ENCODE measurements around the gene PPFIA3. TPM values are rescaled to one million over a fixed set of nuclear protein-coding genes. Genes with fewer than 3 reads are reported as not detected.

The PPFIA3 gene
- total RNA-seq, 1 experiment from 2014 or later, result 28.1 TPM

DNA sequence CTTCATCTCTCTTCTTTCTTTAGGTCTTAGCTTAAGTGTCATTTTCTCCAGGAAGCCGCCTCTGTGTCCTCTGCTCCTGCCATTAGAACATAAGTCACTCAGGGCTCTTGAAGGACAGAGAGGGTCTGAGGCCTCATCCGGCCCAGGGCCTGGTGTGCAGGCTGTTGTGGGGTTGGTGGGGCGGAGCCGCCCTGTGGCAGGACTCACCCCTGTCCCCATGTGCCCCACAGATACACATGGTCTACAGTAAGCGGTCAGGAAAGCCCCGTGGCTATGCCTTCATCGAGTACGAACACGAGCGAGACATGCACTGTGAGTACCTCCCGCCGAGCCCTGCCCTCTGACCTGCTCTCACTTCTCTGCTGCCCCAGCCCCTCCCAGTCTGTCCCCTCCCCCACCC is 18.2 kb upstream of the PPFIA3 start:
- TF ChIP-seq EGR1 (IDR thresholded peaks at IDR 0.05; ENCODE audit: low read depth) (no peak), SRF (IDR thresholded peaks at IDR 0.05; ENCODE audit: low read depth) (no peak), ZFX (IDR thresholded peaks at IDR 0.05) (no peak), RAD21 (IDR thresholded peaks at IDR 0.05; ENCODE audit: low read depth) (no peak), TCF7L2 (IDR thresholded peaks at IDR 0.05; ENCODE audit: borderline replicate concordance, extremely low read depth, insufficient read depth, insufficient read length) (no peak)
- TF ChIP-seq, protein P1, sequence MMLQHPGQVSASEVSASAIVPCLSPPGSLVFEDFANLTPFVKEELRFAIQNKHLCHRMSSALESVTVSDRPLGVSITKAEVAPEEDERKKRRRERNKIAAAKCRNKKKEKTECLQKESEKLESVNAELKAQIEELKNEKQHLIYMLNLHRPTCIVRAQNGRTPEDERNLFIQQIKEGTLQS (IDR thresholded peaks at IDR 0.05), result no peak
- TF ChIP-seq, protein P2, sequence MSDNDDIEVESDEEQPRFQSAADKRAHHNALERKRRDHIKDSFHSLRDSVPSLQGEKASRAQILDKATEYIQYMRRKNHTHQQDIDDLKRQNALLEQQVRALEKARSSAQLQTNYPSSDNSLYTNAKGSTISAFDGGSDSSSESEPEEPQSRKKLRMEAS (IDR thresholded peaks at IDR 0.05), result no peak
- BruUV-seq (replicated peaks), result no TSS peak
- Histone ChIP-seq H3K27me3 (ENCODE audit: insufficient read depth, low read length) (no peaks in the 10 kb centered on the region), H3K9ac (ENCODE audit: low read length) (no peak overlapping the region), H3K36me3 (ENCODE audit: control insufficient read depth in 1 of 2, insufficient read depth in 2 of 2, low read length in 2 of 2) (peaks cover 59 to 76% of the 10 kb centered on the region in 2 experiments), H4K20me1 (ENCODE audit: insufficient read depth) (peaks cover 19% of the 10 kb centered on the region; the same call in 1 of the 2 replicates), H3K9me2 (ENCODE audit: insufficient read depth) (no peaks in the 10 kb centered on the region), H3K79me2 (ENCODE audit: insufficient read depth, low read length) (peaks cover 80% of the 10 kb centered on the region), H3K4me3 (replicated peaks in 1 of 2; ENCODE audit: low read depth in 1 of 2, low read length in 2 of 2) (no peak overlapping the region), H3K4me2 (ENCODE audit: low read length) (no peak overlapping the region), H3K27ac (ENCODE audit: low read depth, low read length) (no peak overlapping the region), H2AFZ (ENCODE audit: low read depth, low read length, poor library complexity, severe bottlenecking) (no peak overlapping the region), H3K9me3 (ENCODE audit: control insufficient read depth in 1 of 2, insufficient read depth in 1 of 2, low read depth in 1 of 2, low read length in 2 of 2) (no peaks in the 10 kb centered on the region), H3K4me1 (ENCODE audit: control insufficient read depth in 1 of 2, insufficient read depth in 2 of 2, low read length in 2 of 2) (peaks cover 0 to 3% of the 10 kb centered on the region in 2 experiments; a peak in 2 of 4 replicates)
- intact Hi-C loops (cut with micrococcal nuclease), result no loop called here
- POLR2A ChIA-PET, result no interaction called here
- no peak for DNase-seq (ENCODE audit: low read depth, low spot score)
- ATAC-seq, result no peak
- RAD21 ChIA-PET (ENCODE audit: low non-redundant PET in 1 of 2, low total read pairs in 2 of 2, uncharacterized antibody in 2 of 2, unreplicated experiment in 2 of 2), result no interaction called here
- CTCF ChIA-PET, result no interaction called here

DNA sequence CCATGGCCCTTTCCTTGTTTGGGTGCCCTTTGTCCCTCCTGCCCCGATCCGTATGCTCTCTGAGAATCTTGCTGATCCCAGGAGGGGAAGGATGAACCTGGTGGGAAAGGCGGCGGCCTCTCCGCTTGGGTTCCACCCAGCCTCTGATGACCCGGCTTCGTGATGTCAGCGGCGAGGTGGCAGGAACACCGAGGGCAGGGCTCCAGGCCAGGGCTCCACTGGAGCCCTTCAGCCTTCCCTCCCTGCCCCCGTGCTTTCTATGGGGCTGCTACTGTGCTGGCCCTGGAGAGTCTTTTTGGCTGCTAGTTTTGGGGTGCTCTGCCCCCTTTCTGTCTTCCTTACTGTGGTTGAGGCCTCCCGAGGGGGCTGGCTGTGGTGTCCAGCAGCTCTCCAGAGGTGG is 17.0 kb upstream of the PPFIA3 start:
- Histone ChIP-seq H3K36me3 (ENCODE audit: control insufficient read depth in 1 of 2, insufficient read depth in 2 of 2, low read length in 2 of 2) (peaks cover 64 to 80% of the 10 kb centered on the region in 2 experiments), H3K4me1 (ENCODE audit: control insufficient read depth in 1 of 2, insufficient read depth in 2 of 2, low read length in 2 of 2) (peaks cover 0 to 3% of the 10 kb centered on the region in 2 experiments; a peak in 2 of 4 replicates), H4K20me1 (ENCODE audit: insufficient read depth) (peaks cover 15% of the 10 kb centered on the region; the same call in 1 of the 2 replicates), H3K9ac (ENCODE audit: low read length) (no peak overlapping the region), H3K4me2 (ENCODE audit: low read length) (no peak overlapping the region), H2AFZ (ENCODE audit: low read depth, low read length, poor library complexity, severe bottlenecking) (no peak overlapping the region), H3K4me3 (replicated peaks in 1 of 2; ENCODE audit: low read depth in 1 of 2, low read length in 2 of 2) (no peak overlapping the region), H3K9me2 (ENCODE audit: insufficient read depth) (no peaks in the 10 kb centered on the region), H3K27me3 (ENCODE audit: insufficient read depth, low read length) (no peaks in the 10 kb centered on the region), H3K9me3 (ENCODE audit: control insufficient read depth in 1 of 2, insufficient read depth in 1 of 2, low read depth in 1 of 2, low read length in 2 of 2) (no peaks in the 10 kb centered on the region), H3K79me2 (ENCODE audit: insufficient read depth, low read length) (peaks cover 75% of the 10 kb centered on the region), H3K27ac (ENCODE audit: low read depth, low read length) (no peak overlapping the region; the same call in 1 of the 2 replicates)
- no TSS peak for BruUV-seq (replicated peaks)
- DNase-seq (ENCODE audit: low read depth, low spot score) (no peak), ATAC-seq (no peak)
- no peak for TF ChIP-seq EGR1 (IDR thresholded peaks at IDR 0.05; ENCODE audit: low read depth)
- TF ChIP-seq, protein P3, sequence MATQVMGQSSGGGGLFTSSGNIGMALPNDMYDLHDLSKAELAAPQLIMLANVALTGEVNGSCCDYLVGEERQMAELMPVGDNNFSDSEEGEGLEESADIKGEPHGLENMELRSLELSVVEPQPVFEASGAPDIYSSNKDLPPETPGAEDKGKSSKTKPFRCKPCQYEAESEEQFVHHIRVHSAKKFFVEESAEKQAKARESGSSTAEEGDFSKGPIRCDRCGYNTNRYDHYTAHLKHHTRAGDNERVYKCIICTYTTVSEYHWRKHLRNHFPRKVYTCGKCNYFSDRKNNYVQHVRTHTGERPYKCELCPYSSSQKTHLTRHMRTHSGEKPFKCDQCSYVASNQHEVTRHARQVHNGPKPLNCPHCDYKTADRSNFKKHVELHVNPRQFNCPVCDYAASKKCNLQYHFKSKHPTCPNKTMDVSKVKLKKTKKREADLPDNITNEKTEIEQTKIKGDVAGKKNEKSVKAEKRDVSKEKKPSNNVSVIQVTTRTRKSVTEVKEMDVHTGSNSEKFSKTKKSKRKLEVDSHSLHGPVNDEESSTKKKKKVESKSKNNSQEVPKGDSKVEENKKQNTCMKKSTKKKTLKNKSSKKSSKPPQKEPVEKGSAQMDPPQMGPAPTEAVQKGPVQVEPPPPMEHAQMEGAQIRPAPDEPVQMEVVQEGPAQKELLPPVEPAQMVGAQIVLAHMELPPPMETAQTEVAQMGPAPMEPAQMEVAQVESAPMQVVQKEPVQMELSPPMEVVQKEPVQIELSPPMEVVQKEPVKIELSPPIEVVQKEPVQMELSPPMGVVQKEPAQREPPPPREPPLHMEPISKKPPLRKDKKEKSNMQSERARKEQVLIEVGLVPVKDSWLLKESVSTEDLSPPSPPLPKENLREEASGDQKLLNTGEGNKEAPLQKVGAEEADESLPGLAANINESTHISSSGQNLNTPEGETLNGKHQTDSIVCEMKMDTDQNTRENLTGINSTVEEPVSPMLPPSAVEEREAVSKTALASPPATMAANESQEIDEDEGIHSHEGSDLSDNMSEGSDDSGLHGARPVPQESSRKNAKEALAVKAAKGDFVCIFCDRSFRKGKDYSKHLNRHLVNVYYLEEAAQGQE (IDR thresholded peaks at IDR 0.05; ENCODE audit: low read depth), result no peak
- TF ChIP-seq SRF (IDR thresholded peaks at IDR 0.05; ENCODE audit: low read depth), result no peak
- no peak for TF ChIP-seq POLR2AphosphoS5 (IDR thresholded peaks at IDR 0.05; ENCODE audit: low read depth, low read length)
- no peak for TF ChIP-seq POLR2A (IDR thresholded peaks at IDR 0.05; ENCODE audit: borderline replicate concordance, extremely low read depth, insufficient read depth, insufficient read length)
- no peak for TF ChIP-seq RAD21 (IDR thresholded peaks at IDR 0.05; ENCODE audit: low read depth)
- TF ChIP-seq ELF1 (IDR thresholded peaks at IDR 0.05; ENCODE audit: borderline replicate concordance, low read depth), result no peak
- TF ChIP-seq, protein P2 (IDR thresholded peaks at IDR 0.05), result no peak
- no peak for TF ChIP-seq SP1 (IDR thresholded peaks at IDR 0.05; ENCODE audit: low read depth)
- no peak for TF ChIP-seq SIN3A (IDR thresholded peaks at IDR 0.05; ENCODE audit: low read depth)
- no peak for TF ChIP-seq CEBPB (IDR thresholded peaks at IDR 0.05; ENCODE audit: low read depth)
- TF ChIP-seq TCF7L2 (IDR thresholded peaks at IDR 0.05; ENCODE audit: borderline replicate concordance, extremely low read depth, insufficient read depth, insufficient read length), result no peak
- TF ChIP-seq, protein P1 (IDR thresholded peaks at IDR 0.05), result no peak
- intact Hi-C loops (cut with micrococcal nuclease), result no loop called here
- ChIA-PET RAD21 (ENCODE audit: low non-redundant PET in 1 of 2, low total read pairs in 2 of 2, uncharacterized antibody in 2 of 2, unreplicated experiment in 2 of 2) (no interaction called here), POLR2A (no interaction called here), CTCF (no interaction called here)
